Endodermal cell (in vitro differentiated cells): ENCODE measurements around the gene TANGO2. TPM values are rescaled to one million over a fixed set of nuclear protein-coding genes. Genes with fewer than 3 reads are reported as not detected.

Experiments used
- DNase-seq: peaks from one replicate; pipeline ENCODE4 v3.0.0-alpha.2; 2017
- H3K27ac ChIP-seq: 2 replicates; pipeline ENCODE4 v1.5.1; 2013; ENCODE audit warnings: mild to moderate bottlenecking, low read depth, low read length, moderate library complexity
- H3K27me3 ChIP-seq: 2 replicates; pipeline ENCODE4 v1.6.1; 2013; ENCODE audit warnings: mild to moderate bottlenecking, low read length, moderate library complexity; ENCODE audit not compliant: insufficient read depth, control insufficient read depth, poor library complexity, severe bottlenecking
- H3K36me3 ChIP-seq: 2 replicates; pipeline ENCODE4 v1.7.0; 2013; ENCODE audit warnings: mild to moderate bottlenecking, low read length, moderate library complexity; ENCODE audit not compliant: control insufficient read depth, insufficient read depth
- H3K4me1 ChIP-seq: one replicate; pipeline ENCODE4 v1.7.0; 2013; ENCODE audit warnings: low read length; ENCODE audit not compliant: control insufficient read depth, insufficient read depth
- H3K4me3 ChIP-seq: 2 replicates; pipeline ENCODE4 v1.5.1; 2013; ENCODE audit warnings: mild to moderate bottlenecking, low read length, moderate library complexity
- H3K9ac ChIP-seq: 2 replicates; pipeline ENCODE4 v1.6.1; 2013; ENCODE audit warnings: mild to moderate bottlenecking, low read length, moderate library complexity; ENCODE audit not compliant: poor library complexity, severe bottlenecking; ENCODE audit errors: extremely low read depth
- H3K9me3 ChIP-seq: 2 replicates; pipeline ENCODE4 v1.6.1; 2013; ENCODE audit warnings: mild to moderate bottlenecking, low read length, moderate library complexity; ENCODE audit not compliant: control insufficient read depth
- H3K27ac Mint-ChIP-seq: 2 replicates; pipeline ENCODE4 v1.8.0; 2020; ENCODE audit warnings: mixed read lengths
- H3K27me3 Mint-ChIP-seq: 2 replicates; pipeline ENCODE4 v1.8.0; 2021; ENCODE audit warnings: mild to moderate bottlenecking, mixed read lengths; ENCODE audit not compliant: insufficient read depth
- H3K36me3 Mint-ChIP-seq: 2 replicates; pipeline ENCODE4 v1.8.0; 2020; ENCODE audit warnings: low read depth, mixed read lengths
- H3K4me1 Mint-ChIP-seq: 2 replicates; pipeline ENCODE4 v1.8.0; 2020; ENCODE audit warnings: mixed read lengths
- H3K4me3 Mint-ChIP-seq: 2 replicates; pipeline ENCODE4 v1.8.0; 2020; ENCODE audit warnings: mild to moderate bottlenecking, moderate library complexity, mixed read lengths
- H3K9me3 Mint-ChIP-seq: 2 replicates; pipeline ENCODE4 v1.8.0; 2020; ENCODE audit warnings: mild to moderate bottlenecking, mixed read lengths
- CTCF ChIP-seq: fragments of 200-600 bp; sonication (generic); conservative IDR thresholded peaks from 2 replicates; pipeline ENCODE4 v1.5.0; 2021; ENCODE audit warnings: antibody characterized with exemption, mild to moderate bottlenecking
- whole genome bisulfite sequencing, 2 experiments: methylation state at CpG; one replicate each; pipeline versions ENCODE4 v1.1.5 to v1.1.7; 2013; ENCODE audit warnings: missing lambda C conversion rate in 2 of 2, mixed read lengths in 1 of 2; ENCODE audit not compliant: insufficient coverage in 1 of 2, insufficient read length in 1 of 2; 5-methylcytosine and 5-hydroxymethylcytosine counted together
- total RNA-seq, 2 donors: library from RNA; stranded (reverse); fragmentation: NEBNext Ultra II Directional in 1 of 2; extraction: Animal tissue kit (Norgen Biotek cat#: 25700) in 1 of 2; gene quantifications; 2 replicates in 1 of 2; 3 replicates in 1 of 2; pipeline ENCODE4 v1.2.1, GENCODE V29; 2021

Gene TANGO2
- total RNA-seq, 2 donors from 2014 or later, result 19.9 to 21.8 TPM

- Histone ChIP-seq H3K4me3 (no peak overlapping the region), H3K36me3 (peaks cover 79% of the 10 kb centered on the region), H3K27me3 (no peaks in the 10 kb centered on the region), H3K9ac (no peak overlapping the region), H3K27ac (no peak overlapping the region), H3K9me3 (peaks cover 7% of the 10 kb centered on the region), H3K4me1 (no peaks in the 10 kb centered on the region)
- no peaks in the 10 kb centered on the region for H3K4me1 Mint-ChIP-seq
- DNase-seq, result no peak
- H3K4me3 Mint-ChIP-seq, result no peak overlapping the region
- 94 to 98% methylated on average over 5 to 6 of the region's 6 CpGs for WGBS, 2 experiments
- H3K36me3 Mint-ChIP-seq, result peaks cover 89% of the 10 kb centered on the region
- no peak overlapping the region for H3K27ac Mint-ChIP-seq
- H3K27me3 Mint-ChIP-seq, result no peaks in the 10 kb centered on the region
- no peaks in the 10 kb centered on the region for H3K9me3 Mint-ChIP-seq
- TF ChIP-seq CTCF, result no peak
Measured at GRCh38 chr22:20099099-20099711, 78.3 kb downstream of the TANGO2 start.

DNA sequence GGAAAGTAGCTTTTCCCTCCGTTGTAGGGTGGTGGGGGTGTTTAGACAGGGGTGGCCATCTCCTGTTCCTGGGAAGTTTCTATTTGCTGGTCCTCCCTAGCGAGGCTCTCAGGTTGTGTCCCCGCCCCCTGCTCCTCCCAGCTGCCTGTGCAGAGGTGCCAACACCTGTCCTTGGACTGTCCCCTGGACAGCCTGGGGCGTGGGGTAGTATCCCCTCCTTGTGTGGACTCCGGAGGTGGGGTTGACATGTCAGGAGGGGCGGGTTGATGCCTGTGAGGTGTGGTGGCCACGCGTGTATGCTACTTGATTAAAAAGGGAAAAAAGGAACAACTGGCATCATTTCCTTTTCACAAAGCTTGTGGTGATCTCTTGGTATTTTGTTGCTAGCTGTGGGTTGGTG lies 80.7 kb downstream of the TANGO2 start:
- H3K4me3 Mint-ChIP-seq, result no peak overlapping the region
- H3K9ac ChIP-seq, result no peak overlapping the region
- no peaks in the 10 kb centered on the region for H3K4me1 Mint-ChIP-seq
- no peaks in the 10 kb centered on the region for H3K27me3 Mint-ChIP-seq
- no peak overlapping the region for H3K4me3 ChIP-seq
- H3K36me3 ChIP-seq, result peaks cover 79% of the 10 kb centered on the region
- no peak overlapping the region for H3K27ac ChIP-seq
- H3K9me3 Mint-ChIP-seq, result no peaks in the 10 kb centered on the region
- WGBS, 2 experiments, result 91 to 93% methylated on average over 3 to 8 of the region's 8 CpGs
- H3K27ac Mint-ChIP-seq, result no peak overlapping the region
- no peaks in the 10 kb centered on the region for H3K4me1 ChIP-seq
- no peak for DNase-seq
- peaks cover 1% of the 10 kb centered on the region for H3K9me3 ChIP-seq
- H3K36me3 Mint-ChIP-seq, result peaks cover 78% of the 10 kb centered on the region
- no peaks in the 10 kb centered on the region for H3K27me3 ChIP-seq
- TF ChIP-seq CTCF, result no peak

DNA sequence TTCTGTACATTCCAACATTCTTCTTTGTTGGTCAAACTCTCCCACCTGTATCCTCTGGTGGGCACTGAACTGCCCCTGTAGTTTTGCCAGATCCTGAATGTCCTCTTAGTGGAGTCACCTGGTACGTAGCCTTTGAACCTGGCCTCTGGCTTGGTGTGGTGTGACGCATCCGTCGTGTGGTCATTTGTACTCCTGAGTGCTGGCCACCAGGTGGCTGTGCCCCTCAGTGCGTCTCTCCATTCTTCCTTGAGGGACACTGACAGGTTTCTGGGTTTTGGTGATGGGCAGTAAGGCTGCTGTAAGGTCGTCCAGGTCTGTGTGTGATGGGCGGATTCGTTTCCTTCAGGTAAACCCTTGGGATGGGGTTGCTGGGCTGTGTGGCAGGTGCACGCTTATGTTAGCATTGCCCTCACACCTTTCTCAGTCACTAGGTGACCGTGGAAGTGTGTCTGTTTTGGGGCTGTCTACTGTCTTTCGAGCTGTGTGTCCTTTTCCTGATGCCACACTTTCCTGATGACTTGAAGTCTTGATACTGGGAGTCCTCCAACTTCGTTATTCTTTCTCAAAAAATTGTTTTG lies 81.4 kb downstream of the TANGO2 start:
- peak; percentile 66 for TF ChIP-seq CTCF
- Histone ChIP-seq H3K9ac (no peak overlapping the region), H3K36me3 (peaks cover 79% of the 10 kb centered on the region), H3K9me3 (no peaks in the 10 kb centered on the region), H3K4me1 (no peaks in the 10 kb centered on the region), H3K27ac (no peak overlapping the region), H3K4me3 (no peak overlapping the region), H3K27me3 (no peaks in the 10 kb centered on the region)
- DNase-seq, result no peak
- Mint-ChIP-seq H3K9me3 (no peaks in the 10 kb centered on the region), H3K4me3 (no peak overlapping the region), H3K4me1 (no peaks in the 10 kb centered on the region), H3K27ac (no peak overlapping the region), H3K27me3 (no peaks in the 10 kb centered on the region), H3K36me3 (peaks cover 77% of the 10 kb centered on the region)
- WGBS, 2 experiments, result 96 to 100% methylated on average over 8 to 12 of the region's 12 CpGs
